SU-DHL-6 (cell line): ENCODE results near the gene CAP2.

Experiments used
- H2AFZ ChIP-seq: fragments of 200-600 bp; sonication (generic); 2 replicates; pipeline ENCODE4 v1.6.1; 2014; ENCODE audit warnings: low read depth, mild to moderate bottlenecking, moderate library complexity, mixed read lengths, antibody characterized with exemption, low read length; ENCODE audit not compliant: severe bottlenecking
- H3F3A ChIP-seq: fragments of 200-600 bp; shearing (Covaris generic); 2 replicates; pipeline ENCODE4 v1.6.0; 2016; ENCODE audit warnings: antibody characterized with exemption, mild to moderate bottlenecking; ENCODE audit not compliant: insufficient read depth
- H3K27ac ChIP-seq: fragments of 200-600 bp; sonication (generic); 2 replicates; pipeline ENCODE4 v1.5.1; 2016; ENCODE audit warnings: low read depth, mild to moderate bottlenecking, low read length, moderate library complexity, mixed read lengths
- H3K27me3 ChIP-seq: fragments of 200-600 bp; sonication (generic), shearing (Covaris generic); 2 replicates; pipeline ENCODE4 v1.6.0; 2014; ENCODE audit warnings: mild to moderate bottlenecking, low read length
- H3K36me3 ChIP-seq: fragments of 200-600 bp; sonication (generic); 2 replicates; pipeline ENCODE4 v1.6.1; 2014; ENCODE audit warnings: mild to moderate bottlenecking, low read length, mixed read lengths
- H3K4me2 ChIP-seq: fragments of 300-600, 200-600 bp; shearing (Covaris generic), sonication (generic); 2 replicates; pipeline ENCODE4 v1.6.0; 2014; ENCODE audit warnings: low read length, low read depth, mild to moderate bottlenecking; ENCODE audit not compliant: poor library complexity, severe bottlenecking
- H3K4me3 ChIP-seq: fragments of 200-600 bp; sonication (generic); 2 replicates; pipeline ENCODE4 v1.5.1; 2014; ENCODE audit warnings: antibody characterized with exemption, low read length, mild to moderate bottlenecking, mixed read lengths; ENCODE audit not compliant: insufficient read depth, poor library complexity, severe bottlenecking
- H3K79me2 ChIP-seq: fragments of 200-600 bp; sonication (generic); 2 replicates; pipeline ENCODE4 v1.6.1; 2014; ENCODE audit warnings: mild to moderate bottlenecking, low read length, moderate library complexity; ENCODE audit not compliant: insufficient read depth
- H3K9ac ChIP-seq: fragments of 200-600 bp; sonication (generic); 2 replicates; pipeline ENCODE4 v1.7.0; 2014; ENCODE audit warnings: mild to moderate bottlenecking, low read length
- H3K9me2 ChIP-seq: fragments of 200-600 bp; sonication (generic); replicated peaks from 2 replicates; pipeline ENCODE4 v1.6.1; 2014; ENCODE audit warnings: low read length; ENCODE audit not compliant: insufficient read depth
- H3K9me3 ChIP-seq: fragments of 200-600 bp; sonication (generic); 2 replicates; pipeline ENCODE4 v1.6.1; 2014; ENCODE audit warnings: low read length, mixed read lengths; ENCODE audit not compliant: insufficient read depth
- H4K20me1 ChIP-seq: fragments of 200-600 bp; sonication (generic); 2 replicates; pipeline ENCODE4 v1.6.1; 2014; ENCODE audit warnings: low read depth, mild to moderate bottlenecking, antibody characterized with exemption, low read length, moderate library complexity, mixed read lengths
- EZH2phosphoT487 ChIP-seq: fragments of 200-600 bp; sonication (generic), shearing (Covaris generic); conservative IDR thresholded peaks from 2 replicates; pipeline ENCODE4 v1.6.1; 2018; ENCODE audit warnings: mild to moderate bottlenecking, antibody characterized with exemption, low read length, moderate library complexity, mixed read lengths
- TF ChIP-seq, protein P1 (sequence below): fragments of 200-600 bp; sonication (generic); IDR thresholded peaks from one replicate; pipeline ENCODE4 v1.5.1; 2017; ENCODE audit warnings: antibody characterized with exemption, mild to moderate bottlenecking, low read length, moderate library complexity; ENCODE audit not compliant: insufficient read depth, poor library complexity, severe bottlenecking

The CAP2 gene

DNA sequence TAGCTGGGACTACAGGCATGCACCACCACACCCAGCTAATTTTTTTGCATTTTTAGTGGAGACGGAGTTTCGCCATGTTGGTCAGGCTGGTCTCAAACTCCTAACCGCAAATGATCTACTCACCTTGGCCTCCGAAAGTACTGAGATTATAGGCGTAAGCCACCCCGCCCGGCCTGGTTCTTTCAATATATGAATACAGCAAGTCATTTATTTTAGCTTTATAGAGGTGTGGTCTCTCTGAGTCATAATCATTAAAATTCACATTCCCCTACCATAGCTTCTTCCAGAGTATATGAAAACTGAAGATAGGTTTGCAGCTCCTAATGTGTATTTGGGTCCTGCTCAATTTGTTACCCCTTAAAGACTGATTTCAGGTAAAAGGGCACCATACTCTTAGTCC lies 118.2 kb downstream of the CAP2 start:
- H3K27ac ChIP-seq = no peak overlapping the region
- TF ChIP-seq, protein P1, sequence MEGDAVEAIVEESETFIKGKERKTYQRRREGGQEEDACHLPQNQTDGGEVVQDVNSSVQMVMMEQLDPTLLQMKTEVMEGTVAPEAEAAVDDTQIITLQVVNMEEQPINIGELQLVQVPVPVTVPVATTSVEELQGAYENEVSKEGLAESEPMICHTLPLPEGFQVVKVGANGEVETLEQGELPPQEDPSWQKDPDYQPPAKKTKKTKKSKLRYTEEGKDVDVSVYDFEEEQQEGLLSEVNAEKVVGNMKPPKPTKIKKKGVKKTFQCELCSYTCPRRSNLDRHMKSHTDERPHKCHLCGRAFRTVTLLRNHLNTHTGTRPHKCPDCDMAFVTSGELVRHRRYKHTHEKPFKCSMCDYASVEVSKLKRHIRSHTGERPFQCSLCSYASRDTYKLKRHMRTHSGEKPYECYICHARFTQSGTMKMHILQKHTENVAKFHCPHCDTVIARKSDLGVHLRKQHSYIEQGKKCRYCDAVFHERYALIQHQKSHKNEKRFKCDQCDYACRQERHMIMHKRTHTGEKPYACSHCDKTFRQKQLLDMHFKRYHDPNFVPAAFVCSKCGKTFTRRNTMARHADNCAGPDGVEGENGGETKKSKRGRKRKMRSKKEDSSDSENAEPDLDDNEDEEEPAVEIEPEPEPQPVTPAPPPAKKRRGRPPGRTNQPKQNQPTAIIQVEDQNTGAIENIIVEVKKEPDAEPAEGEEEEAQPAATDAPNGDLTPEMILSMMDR = no peak
- no peak for TF ChIP-seq EZH2phosphoT487
- H3K9ac ChIP-seq = no peak overlapping the region
- no peaks in the 10 kb centered on the region for H4K20me1 ChIP-seq
- no peak overlapping the region for H2AFZ ChIP-seq
- no peaks in the 10 kb centered on the region for H3K79me2 ChIP-seq
- no peaks in the 10 kb centered on the region for H3K27me3 ChIP-seq
- no peak overlapping the region for H3K4me3 ChIP-seq
- no peak overlapping the region for H3K4me2 ChIP-seq
- no peaks in the 10 kb centered on the region for H3F3A ChIP-seq
- no peaks in the 10 kb centered on the region for H3K9me2 ChIP-seq
- H3K9me3 ChIP-seq = no peaks in the 10 kb centered on the region
- no peaks in the 10 kb centered on the region for H3K36me3 ChIP-seq

DNA sequence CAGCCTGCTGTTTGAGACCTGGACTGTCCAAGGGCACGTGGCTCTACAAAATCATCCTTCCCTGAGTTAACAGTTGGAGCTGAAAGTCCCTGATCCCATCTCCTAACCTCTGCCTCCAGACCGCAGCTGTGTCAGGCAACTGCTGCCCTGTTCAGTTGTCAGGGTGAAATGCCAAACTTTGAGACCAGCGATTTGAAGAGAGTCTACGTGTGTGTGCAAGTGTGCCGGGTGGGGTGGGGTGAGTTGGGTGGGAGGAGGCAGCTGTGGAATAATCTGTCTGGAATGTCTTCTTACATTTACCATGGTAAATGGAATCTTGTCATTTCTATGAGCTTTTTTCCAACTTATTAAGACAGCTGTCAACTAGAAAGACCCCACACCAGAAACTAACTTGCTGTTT lies 125.7 kb downstream of the CAP2 start:
- Histone ChIP-seq H3K27me3 (no peaks in the 10 kb centered on the region), H4K20me1 (no peaks in the 10 kb centered on the region), H3K9me2 (no peaks in the 10 kb centered on the region), H3K9me3 (no peaks in the 10 kb centered on the region), H3K9ac (no peak overlapping the region), H3K27ac (no peak overlapping the region), H3K79me2 (no peaks in the 10 kb centered on the region), H3K4me2 (no peak overlapping the region), H3K36me3 (no peaks in the 10 kb centered on the region), H3K4me3 (no peak overlapping the region), H3F3A (no peaks in the 10 kb centered on the region), H2AFZ (no peak overlapping the region)
- no peak for TF ChIP-seq EZH2phosphoT487
- TF ChIP-seq, protein P1 = no peak

DNA sequence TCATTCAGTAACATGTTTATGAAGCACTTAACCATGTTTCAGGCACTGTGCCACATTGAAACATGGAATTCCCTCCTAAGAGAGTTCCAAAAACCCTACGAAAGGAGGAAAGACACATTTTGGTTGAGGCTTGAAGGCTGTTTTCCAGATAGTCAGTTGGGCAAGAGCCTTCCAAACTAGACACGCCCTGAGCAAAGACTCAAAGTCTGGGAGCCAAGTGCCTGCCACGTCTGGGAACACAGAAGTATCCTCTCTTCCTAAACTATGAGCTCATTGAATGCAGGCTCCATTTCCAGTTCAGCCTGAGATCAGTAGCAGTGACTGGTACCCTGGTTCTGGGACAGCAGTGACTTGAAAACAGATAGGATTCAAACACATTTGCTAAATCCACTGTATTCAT lies 132.2 kb downstream of the CAP2 start:
- Histone ChIP-seq H3K4me2 (no peak overlapping the region), H4K20me1 (no peaks in the 10 kb centered on the region), H3K9me2 (no peaks in the 10 kb centered on the region), H3K27ac (no peak overlapping the region), H3K4me3 (no peak overlapping the region), H3K36me3 (no peaks in the 10 kb centered on the region), H3K9me3 (no peaks in the 10 kb centered on the region), H3K79me2 (no peaks in the 10 kb centered on the region), H3K9ac (no peak overlapping the region), H3K27me3 (no peaks in the 10 kb centered on the region), H3F3A (no peaks in the 10 kb centered on the region), H2AFZ (no peak overlapping the region)
- TF ChIP-seq, protein P1 = no peak
- TF ChIP-seq EZH2phosphoT487 = no peak

DNA sequence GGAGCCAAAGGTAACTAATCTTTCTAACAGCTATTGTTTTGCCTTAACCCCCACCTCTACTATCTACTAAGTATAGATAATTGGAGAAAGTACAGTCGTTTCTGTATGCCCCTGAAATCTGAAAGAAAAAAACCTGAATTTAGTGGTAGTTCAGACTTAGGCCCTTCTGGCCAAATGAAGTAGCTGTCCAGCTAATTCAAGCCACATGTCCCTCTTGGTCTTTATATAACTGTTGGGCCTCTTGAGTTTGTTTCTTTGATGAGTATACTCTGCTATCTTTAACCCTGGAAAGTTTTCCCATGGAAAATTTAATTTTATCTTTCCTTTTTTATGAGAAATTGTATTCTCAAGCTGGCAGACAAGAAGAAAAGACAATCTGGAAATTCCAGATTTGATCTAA lies 133.7 kb downstream of the CAP2 start:
- no peaks in the 10 kb centered on the region for H3K9me2 ChIP-seq
- H3K27me3 ChIP-seq = no peaks in the 10 kb centered on the region
- no peaks in the 10 kb centered on the region for H3K9me3 ChIP-seq
- no peak overlapping the region for H3K4me3 ChIP-seq
- no peaks in the 10 kb centered on the region for H3F3A ChIP-seq
- H3K36me3 ChIP-seq = no peaks in the 10 kb centered on the region
- no peaks in the 10 kb centered on the region for H4K20me1 ChIP-seq
- no peak overlapping the region for H2AFZ ChIP-seq
- no peaks in the 10 kb centered on the region for H3K79me2 ChIP-seq
- no peak overlapping the region for H3K27ac ChIP-seq
- TF ChIP-seq EZH2phosphoT487 = no peak
- TF ChIP-seq, protein P1 = no peak
- H3K4me2 ChIP-seq = no peak overlapping the region
- H3K9ac ChIP-seq = no peak overlapping the region
